Endothelial cell of umbilical vein (primary cell): ENCODE results near the gene DNAH10. TPM values are rescaled to one million over a fixed set of nuclear protein-coding genes. Genes with fewer than 3 reads are reported as not detected.

Experiments used
- BruUV-seq: library from RNA; stranded (reverse); fragments of 400-500 nt; replicated peaks from 2 replicates; lab custom pipeline; 2021; lab: Mats Ljungman, UMichigan
- CTCF ChIA-PET: fragments of 300-600, 350-600 bp; sonication (Branson Sonifier 250); formaldehyde crosslinking; loops from one replicate; lab custom pipeline; 2021; ENCODE audit warnings: antibody characterized with exemption, inconsistent platforms; lab: Charles Lee
- POLR2A ChIA-PET: fragments of 300-600, 350-600 bp; sonication (Branson Sonifier 250); formaldehyde crosslinking; loops from one replicate; lab custom pipeline; 2021; ENCODE audit warnings: antibody characterized with exemption, inconsistent platforms; lab: Charles Lee
- DNase-seq: peaks from one replicate; pipeline ENCODE4 v3.0.0-alpha.2; 2011; ENCODE audit warnings: low read depth, low spot score
- FAIRE-seq: peaks from 2 replicates; lab custom pipeline; 2011; peaks lifted over from hg19 to GRCh38; lab: Jason Lieb, UNC
- H2AFZ ChIP-seq: 2 replicates; pipeline ENCODE4 v1.6.0; 2012; ENCODE audit warnings: low read depth, low read length, control low read depth, inconsistent platforms
- H3K27ac ChIP-seq: 2 replicates; pipeline ENCODE4 v1.5.1; 2011; ENCODE audit warnings: low read depth, mild to moderate bottlenecking, control low read depth, low read length, moderate library complexity; ENCODE audit not compliant: insufficient read depth
- H3K27me3 ChIP-seq, 2 experiments: 2 replicates each; pipeline versions ENCODE4 v1.6.0 to v1.6.1; 2011; ENCODE audit warnings: low read length in 2 of 2, mixed read lengths in 1 of 2; ENCODE audit not compliant: control insufficient read depth in 2 of 2, insufficient read depth in 2 of 2
- H3K36me3 ChIP-seq, 2 experiments: 2 replicates in 1 of 2; 3 replicates in 1 of 2; pipeline ENCODE4 v1.5.1; 2011; ENCODE audit warnings: low read length in 2 of 2, mild to moderate bottlenecking in 1 of 2, moderate library complexity in 1 of 2; ENCODE audit not compliant: control insufficient read depth in 2 of 2, insufficient read depth in 2 of 2; ENCODE audit errors: extremely low read depth in 1 of 2
- H3K4me1 ChIP-seq: 3 replicates; pipeline ENCODE4 v1.5.1; 2011; ENCODE audit warnings: mild to moderate bottlenecking, low read length; ENCODE audit not compliant: control insufficient read depth, insufficient read depth; ENCODE audit errors: extremely low read depth
- H3K4me2 ChIP-seq: 2 replicates; pipeline ENCODE4 v1.6.1; 2011; ENCODE audit warnings: low read length, control low read depth, mixed read lengths; ENCODE audit not compliant: insufficient read depth
- H3K4me3 ChIP-seq, 3 experiments: fragments of 200-600 bp in 1 of 3; sonication (generic), shearing (Covaris generic) in 1 of 3; replicated peaks in 1 of 3; 2 replicates each; pipeline ENCODE4 v1.5.1; 2011 to 2016; ENCODE audit warnings: control low read depth in 3 of 3, low read length in 3 of 3, mild to moderate bottlenecking in 2 of 3, inconsistent platforms in 1 of 3, low read depth in 1 of 3, moderate library complexity in 1 of 3; ENCODE audit not compliant: insufficient read depth in 1 of 3
- H3K79me2 ChIP-seq: 2 replicates; pipeline ENCODE4 v1.6.0; 2012; ENCODE audit warnings: low read length, inconsistent platforms; ENCODE audit not compliant: control insufficient read depth, insufficient read depth
- H3K9ac ChIP-seq: replicated peaks from 2 replicates; pipeline ENCODE3; 2011; ENCODE audit warnings: low read length, control low read depth; ENCODE audit not compliant: insufficient read depth; ENCODE audit errors: extremely low read depth
- H3K9me1 ChIP-seq: replicated peaks from 3 replicates; pipeline ENCODE4 v1.6.0; 2011; ENCODE audit warnings: mild to moderate bottlenecking, low read length; ENCODE audit not compliant: control insufficient read depth, insufficient read depth; ENCODE audit errors: extremely low read depth
- H3K9me3 ChIP-seq: replicated peaks from 2 replicates; pipeline ENCODE4 v1.5.1; 2012; ENCODE audit warnings: low read length, inconsistent platforms; ENCODE audit not compliant: control insufficient read depth, insufficient read depth
- H4K20me1 ChIP-seq: replicated peaks from 2 replicates; pipeline ENCODE3; 2011; ENCODE audit warnings: mild to moderate bottlenecking, low read length; ENCODE audit not compliant: control insufficient read depth, insufficient read depth; ENCODE audit errors: extremely low read depth
- CTCF ChIP-seq, 2 donors: IDR thresholded peaks; 1 replicate in 1 of 2; 2 replicates in 1 of 2; pipeline ENCODE4 v1.5.1; 2011; ENCODE audit warnings: low read length in 2 of 2, mild to moderate bottlenecking in 2 of 2, moderate library complexity in 2 of 2, control low read depth in 1 of 2, inconsistent platforms in 1 of 2, low read depth in 1 of 2; ENCODE audit not compliant: insufficient read depth in 1 of 2; ENCODE audit errors: extremely low read depth in 1 of 2
- EZH2 ChIP-seq: IDR thresholded peaks from 2 replicates; pipeline ENCODE4 v1.6.1; 2012; ENCODE audit warnings: borderline replicate concordance, low read depth, mild to moderate bottlenecking, moderate library complexity, low read length, inconsistent platforms; ENCODE audit not compliant: severe bottlenecking
- FOS ChIP-seq: IDR thresholded peaks from 2 replicates; pipeline ENCODE4 v1.6.1; 2011; ENCODE audit warnings: mild to moderate bottlenecking, low read length, moderate library complexity, borderline replicate concordance; ENCODE audit not compliant: insufficient read depth
- GATA2 ChIP-seq: IDR thresholded peaks from 2 replicates; pipeline ENCODE4 v1.7.0; 2011; ENCODE audit warnings: low read depth, mild to moderate bottlenecking, moderate library complexity, mixed read lengths, low read length; ENCODE audit not compliant: insufficient read length, insufficient read depth
- JUN ChIP-seq: IDR thresholded peaks from 2 replicates; pipeline ENCODE4 v1.6.1; 2011; ENCODE audit warnings: borderline replicate concordance, low read depth; ENCODE audit not compliant: insufficient read length, insufficient read depth
- MAX ChIP-seq: IDR thresholded peaks from 2 replicates; pipeline ENCODE4 v1.6.1; 2011; ENCODE audit not compliant: insufficient read depth, insufficient read length
- MYC ChIP-seq: IDR thresholded peaks from one replicate; pipeline ENCODE4 v1.6.1; 2011; ENCODE audit warnings: mild to moderate bottlenecking, low read depth, low read length
- POLR2A ChIP-seq: IDR thresholded peaks from 2 replicates; pipeline ENCODE4 v1.6.1; 2012; ENCODE audit warnings: low read depth, mild to moderate bottlenecking, control low read depth, low read length
- POLR2AphosphoS5 ChIP-seq: IDR thresholded peaks from 2 replicates; pipeline ENCODE4 v1.6.1; 2012; ENCODE audit warnings: low read depth, mild to moderate bottlenecking, control low read depth, low read length, moderate library complexity; ENCODE audit not compliant: insufficient read depth
- dilution Hi-C: fragments of 300-500 bp; cut with MboI; formaldehyde crosslinking; loops from one replicate; pipeline ENCODE4 v1.15.0; 2019; ENCODE audit warnings: low sequenced_read_pairs; ENCODE audit not compliant: extremely low pct_ligation_motif_present
- intact Hi-C: fragments of 100-400 bp; cut with micrococcal nuclease; formaldehyde crosslinking; loops from one replicate; pipeline ENCODE4 v1.10.0; 2022
- polyA plus RNA-seq, 4 experiments: library from polyadenylated mRNA; depleted of rRNA in 3 of 4; stranded (reverse) in 3 of 4; unstranded in 1 of 4; fragments of >200 nt; gene quantifications; 2 replicates each; pipeline versions ENCODE4 v1.2.1 to v1.2.3, GENCODE V29; 2011 to 2012; ENCODE audit warnings: missing spikeins in 1 of 4
- total RNA-seq: library from RNA; stranded (reverse); gene quantifications from 2 replicates; pipeline ENCODE4 v1.2.3, GENCODE V29; 2021

The DNAH10 gene
- total and polyA plus RNA-seq, 2 donors (not counting 3 experiments of a cell fraction or from before 2014, with no cell fraction given) = 0.04 to 0.31 TPM

- Histone ChIP-seq H2AFZ (no peak overlapping the region), H3K27me3 (no peaks in the 10 kb centered on the region), H4K20me1 (no peaks in the 10 kb centered on the region), H3K9me3 (no peaks in the 10 kb centered on the region), H3K27ac (no peak overlapping the region), H3K4me3 (no peak overlapping the region), H3K36me3 (no peaks in the 10 kb centered on the region), H3K4me1 (peaks cover 9% of the 10 kb centered on the region), H3K4me2 (no peak overlapping the region), H3K9ac (no peak overlapping the region), H3K79me2 (no peaks in the 10 kb centered on the region), H3K9me1 (no peaks in the 10 kb centered on the region)
- no peak for TF ChIP-seq JUN
- TF ChIP-seq POLR2AphosphoS5 = no peak
- no peak for TF ChIP-seq MYC
- no peak for TF ChIP-seq MAX
- no peak for TF ChIP-seq POLR2A
- no peak for TF ChIP-seq GATA2
- TF ChIP-seq EZH2 = no peak
- TF ChIP-seq FOS = no peak
- TF ChIP-seq CTCF (IDR thresholded peaks at IDR 0.05; ENCODE audit: extremely low read depth in 1 of 2, insufficient read depth in 1 of 2, low read depth in 1 of 2, low read length in 2 of 2) = no peak
- dilution Hi-C loops = no loop called here
- intact Hi-C loops = no loop called here
- ChIA-PET POLR2A (no interaction called here), CTCF (interaction anchor here (1.0 to 1.6 kb wide), 2 partner anchors 27 to 75 kb away, joined by 3 read pairs; no protein-coding TSS in a partner anchor)
- FAIRE-seq = no peak
- BruUV-seq = no TSS peak
- no peak for DNase-seq
Observed at GRCh38 chr12:123957196-123957595, 195.1 kb downstream of the DNAH10 start.
